ENCODE measurements around the gene C3orf20. TPM values are rescaled to one million over a fixed set of nuclear protein-coding genes. Genes with fewer than 3 reads are reported as not detected.

C3orf20 gene
- total RNA-seq, 1 experiment from 2014 or later: not detected

DNA sequence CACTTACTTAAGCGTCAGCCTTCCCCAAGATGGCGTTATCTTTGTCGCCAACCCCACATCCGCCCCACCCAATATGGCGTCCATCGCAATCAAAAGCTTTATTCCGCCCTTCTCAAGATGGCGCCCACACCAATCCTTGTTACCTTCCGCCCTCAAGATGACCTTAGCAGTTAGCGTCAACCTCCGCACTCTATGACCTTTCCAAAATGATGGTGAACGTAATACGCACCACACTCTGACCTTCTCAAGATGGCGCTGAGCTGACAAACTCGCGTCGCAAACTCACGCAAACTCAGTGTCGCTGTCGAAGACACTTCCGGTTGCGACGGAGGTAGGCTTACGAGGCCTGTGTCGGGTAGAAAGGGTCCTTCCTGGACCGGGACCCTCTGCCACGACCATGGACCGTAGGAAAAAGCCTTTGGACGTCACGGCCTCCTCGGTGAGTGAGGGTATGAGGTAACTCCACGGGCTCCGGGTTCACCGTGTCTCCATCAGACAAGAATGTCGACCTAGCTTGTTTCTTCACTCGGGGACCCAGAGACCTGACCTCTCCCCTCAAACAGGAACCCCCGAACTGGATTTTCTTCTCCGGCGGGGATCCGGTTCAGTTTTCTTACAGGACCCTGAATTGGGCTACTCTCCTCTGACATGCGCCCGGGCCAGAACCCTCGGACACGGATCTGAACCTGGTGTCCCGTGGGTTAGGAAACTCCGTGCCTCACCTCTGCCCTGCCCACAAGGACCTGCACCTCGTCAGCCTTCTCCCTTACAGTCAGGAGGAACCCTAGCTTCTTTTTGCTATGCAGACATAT, 23.3 kb upstream of the C3orf20 start, which contains the start of gene CCDC174 (continued):
- TF ChIP-seq, protein P1, sequence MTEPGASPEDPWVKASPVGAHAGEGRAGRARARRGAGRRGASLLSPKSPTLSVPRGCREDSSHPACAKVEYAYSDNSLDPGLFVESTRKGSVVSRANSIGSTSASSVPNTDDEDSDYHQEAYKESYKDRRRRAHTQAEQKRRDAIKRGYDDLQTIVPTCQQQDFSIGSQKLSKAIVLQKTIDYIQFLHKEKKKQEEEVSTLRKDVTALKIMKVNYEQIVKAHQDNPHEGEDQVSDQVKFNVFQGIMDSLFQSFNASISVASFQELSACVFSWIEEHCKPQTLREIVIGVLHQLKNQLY (CRISPR knock-in tag; IDR thresholded peaks at IDR 0.05): no peak
- TF ChIP-seq GTF2I (CRISPR knock-in tag; conservative IDR thresholded peaks at IDR 0.05) (no peak), AR (CRISPR knock-in tag; IDR thresholded peaks at IDR 0.05) (no peak), HMGA2 (CRISPR knock-in tag; IDR thresholded peaks at IDR 0.05) (no peak), NR1H2 (CRISPR knock-in tag; IDR thresholded peaks at IDR 0.05) (no peak), ATF1 (CRISPR knock-in tag; IDR thresholded peaks at IDR 0.05) (no peak), NFYB (CRISPR knock-in tag; conservative IDR thresholded peaks at IDR 0.05; ENCODE audit: low read depth) (no peak), ERG (CRISPR knock-in tag; IDR thresholded peaks at IDR 0.05) (no peak), CBFB (CRISPR knock-in tag; IDR thresholded peaks at IDR 0.05; ENCODE audit: low read depth) (no peak), SOX15 (CRISPR knock-in tag; IDR thresholded peaks at IDR 0.05) (no peak), JAZF1 (CRISPR knock-in tag; IDR thresholded peaks at IDR 0.05) (no peak), SP1 (CRISPR knock-in tag; conservative IDR thresholded peaks at IDR 0.05) (peak; percentile 84), JUN (CRISPR knock-in tag; IDR thresholded peaks at IDR 0.05) (no peak), ZNF317 (CRISPR knock-in tag; IDR thresholded peaks at IDR 0.05; ENCODE audit: borderline replicate concordance, low read depth) (no peak), E2F1 (CRISPR knock-in tag; IDR thresholded peaks at IDR 0.05) (no peak), ZSCAN18 (CRISPR knock-in tag; IDR thresholded peaks at IDR 0.05) (no peak), FOXJ3 (CRISPR knock-in tag; IDR thresholded peaks at IDR 0.05; ENCODE audit: borderline replicate concordance) (no peak), NR2C2 (CRISPR knock-in tag; IDR thresholded peaks at IDR 0.05) (peak; percentile 63; the same call in 1 of the 2 replicates), HMGXB4 (CRISPR knock-in tag; IDR thresholded peaks at IDR 0.05) (no peak), FOXP1 (CRISPR knock-in tag; IDR thresholded peaks at IDR 0.05; ENCODE audit: borderline replicate concordance) (no peak), SMAD4 (CRISPR knock-in tag; IDR thresholded peaks at IDR 0.05) (no peak), TP53 (CRISPR knock-in tag; IDR thresholded peaks at IDR 0.05) (no peak), ESRRA (CRISPR knock-in tag; IDR thresholded peaks at IDR 0.05; ENCODE audit: borderline replicate concordance) (peak; percentile 98), MXD4 (CRISPR knock-in tag; IDR thresholded peaks at IDR 0.05; ENCODE audit: borderline replicate concordance) (no peak), KAT7 (CRISPR knock-in tag; IDR thresholded peaks at IDR 0.05; ENCODE audit: borderline replicate concordance) (no peak), IRF2 (CRISPR knock-in tag; IDR thresholded peaks at IDR 0.05; ENCODE audit: borderline replicate concordance, low read depth) (no peak)
- TF ChIP-seq, protein P2, sequence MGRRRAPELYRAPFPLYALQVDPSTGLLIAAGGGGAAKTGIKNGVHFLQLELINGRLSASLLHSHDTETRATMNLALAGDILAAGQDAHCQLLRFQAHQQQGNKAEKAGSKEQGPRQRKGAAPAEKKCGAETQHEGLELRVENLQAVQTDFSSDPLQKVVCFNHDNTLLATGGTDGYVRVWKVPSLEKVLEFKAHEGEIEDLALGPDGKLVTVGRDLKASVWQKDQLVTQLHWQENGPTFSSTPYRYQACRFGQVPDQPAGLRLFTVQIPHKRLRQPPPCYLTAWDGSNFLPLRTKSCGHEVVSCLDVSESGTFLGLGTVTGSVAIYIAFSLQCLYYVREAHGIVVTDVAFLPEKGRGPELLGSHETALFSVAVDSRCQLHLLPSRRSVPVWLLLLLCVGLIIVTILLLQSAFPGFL (CRISPR knock-in tag; IDR thresholded peaks at IDR 0.05; ENCODE audit: borderline replicate concordance): no peak
- TF ChIP-seq, protein P3, sequence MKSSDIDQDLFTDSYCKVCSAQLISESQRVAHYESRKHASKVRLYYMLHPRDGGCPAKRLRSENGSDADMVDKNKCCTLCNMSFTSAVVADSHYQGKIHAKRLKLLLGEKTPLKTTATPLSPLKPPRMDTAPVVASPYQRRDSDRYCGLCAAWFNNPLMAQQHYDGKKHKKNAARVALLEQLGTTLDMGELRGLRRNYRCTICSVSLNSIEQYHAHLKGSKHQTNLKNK (CRISPR knock-in tag; IDR thresholded peaks at IDR 0.05): no peak

Data from WTC11 (cell line).